Measurements from ENCODE around the gene TBC1D4.

Gene TBC1D4, protein sequence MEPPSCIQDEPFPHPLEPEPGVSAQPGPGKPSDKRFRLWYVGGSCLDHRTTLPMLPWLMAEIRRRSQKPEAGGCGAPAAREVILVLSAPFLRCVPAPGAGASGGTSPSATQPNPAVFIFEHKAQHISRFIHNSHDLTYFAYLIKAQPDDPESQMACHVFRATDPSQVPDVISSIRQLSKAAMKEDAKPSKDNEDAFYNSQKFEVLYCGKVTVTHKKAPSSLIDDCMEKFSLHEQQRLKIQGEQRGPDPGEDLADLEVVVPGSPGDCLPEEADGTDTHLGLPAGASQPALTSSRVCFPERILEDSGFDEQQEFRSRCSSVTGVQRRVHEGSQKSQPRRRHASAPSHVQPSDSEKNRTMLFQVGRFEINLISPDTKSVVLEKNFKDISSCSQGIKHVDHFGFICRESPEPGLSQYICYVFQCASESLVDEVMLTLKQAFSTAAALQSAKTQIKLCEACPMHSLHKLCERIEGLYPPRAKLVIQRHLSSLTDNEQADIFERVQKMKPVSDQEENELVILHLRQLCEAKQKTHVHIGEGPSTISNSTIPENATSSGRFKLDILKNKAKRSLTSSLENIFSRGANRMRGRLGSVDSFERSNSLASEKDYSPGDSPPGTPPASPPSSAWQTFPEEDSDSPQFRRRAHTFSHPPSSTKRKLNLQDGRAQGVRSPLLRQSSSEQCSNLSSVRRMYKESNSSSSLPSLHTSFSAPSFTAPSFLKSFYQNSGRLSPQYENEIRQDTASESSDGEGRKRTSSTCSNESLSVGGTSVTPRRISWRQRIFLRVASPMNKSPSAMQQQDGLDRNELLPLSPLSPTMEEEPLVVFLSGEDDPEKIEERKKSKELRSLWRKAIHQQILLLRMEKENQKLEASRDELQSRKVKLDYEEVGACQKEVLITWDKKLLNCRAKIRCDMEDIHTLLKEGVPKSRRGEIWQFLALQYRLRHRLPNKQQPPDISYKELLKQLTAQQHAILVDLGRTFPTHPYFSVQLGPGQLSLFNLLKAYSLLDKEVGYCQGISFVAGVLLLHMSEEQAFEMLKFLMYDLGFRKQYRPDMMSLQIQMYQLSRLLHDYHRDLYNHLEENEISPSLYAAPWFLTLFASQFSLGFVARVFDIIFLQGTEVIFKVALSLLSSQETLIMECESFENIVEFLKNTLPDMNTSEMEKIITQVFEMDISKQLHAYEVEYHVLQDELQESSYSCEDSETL (N-terminal part only)

DNA sequence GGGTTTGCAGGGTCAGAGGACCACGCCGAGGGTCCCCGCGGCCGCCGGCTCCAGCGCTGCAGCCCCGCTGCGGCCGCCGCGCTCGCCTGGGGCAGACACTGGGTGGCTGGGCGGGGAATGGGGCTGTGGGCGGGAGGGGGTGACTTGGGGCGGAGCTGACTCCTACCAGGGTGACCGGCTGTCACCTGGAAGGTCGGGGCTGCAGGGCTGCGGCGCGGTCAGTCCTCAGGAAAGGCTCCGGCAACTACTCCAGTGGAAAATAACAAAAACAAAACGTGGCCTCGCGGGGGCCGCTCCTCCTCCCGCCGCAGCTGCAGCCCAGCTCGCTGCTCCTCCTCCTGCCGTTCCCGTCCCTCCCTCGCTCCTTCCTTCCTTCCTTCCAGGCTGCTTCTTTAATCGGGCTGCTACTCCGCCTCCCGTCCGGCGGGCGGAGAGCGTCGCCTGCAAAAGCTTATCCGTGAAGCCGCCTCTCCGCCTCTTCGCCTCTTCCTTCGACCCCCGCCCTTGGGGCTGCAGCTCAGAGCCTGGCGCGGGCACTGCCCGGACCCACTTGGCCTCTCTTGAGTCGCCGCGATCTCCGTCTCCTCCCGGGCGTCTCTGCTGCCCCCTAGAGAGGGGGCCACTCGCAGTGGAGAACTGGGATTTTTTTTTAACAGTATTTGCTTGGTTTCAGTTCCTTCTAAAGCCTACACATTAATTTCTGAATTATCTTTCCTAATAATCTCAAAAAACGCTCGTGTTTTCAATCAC lies at the start of gene TBC1D4:
TSS of gene TBC1D4 (minus strand) at position 100 of the 750 bp plus-strand sequence. CDS start 402 bp downstream, outside the sequence.
- DNase-seq = peak; percentile 46 to 69

DNA sequence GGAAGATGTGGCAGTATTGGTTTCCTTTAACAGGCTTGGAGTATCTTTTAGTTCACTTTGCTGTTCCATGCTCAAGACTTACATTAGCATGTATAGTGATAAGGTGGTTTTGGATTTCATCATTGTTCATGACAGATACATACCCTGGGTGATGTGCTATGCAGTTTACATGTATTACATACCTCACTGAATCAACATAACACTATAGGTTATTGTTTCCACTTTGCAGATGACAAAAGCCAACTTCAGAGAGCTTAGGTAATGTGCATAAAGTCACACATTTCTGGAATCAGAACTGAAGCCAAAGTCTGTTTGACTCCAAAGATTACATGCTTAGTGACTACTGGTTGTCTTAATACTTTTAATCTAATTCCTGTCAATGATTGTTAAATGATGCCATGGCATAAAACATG lies 48.6 kb upstream of the TBC1D4 start:
- no peak for DNase-seq

DNA sequence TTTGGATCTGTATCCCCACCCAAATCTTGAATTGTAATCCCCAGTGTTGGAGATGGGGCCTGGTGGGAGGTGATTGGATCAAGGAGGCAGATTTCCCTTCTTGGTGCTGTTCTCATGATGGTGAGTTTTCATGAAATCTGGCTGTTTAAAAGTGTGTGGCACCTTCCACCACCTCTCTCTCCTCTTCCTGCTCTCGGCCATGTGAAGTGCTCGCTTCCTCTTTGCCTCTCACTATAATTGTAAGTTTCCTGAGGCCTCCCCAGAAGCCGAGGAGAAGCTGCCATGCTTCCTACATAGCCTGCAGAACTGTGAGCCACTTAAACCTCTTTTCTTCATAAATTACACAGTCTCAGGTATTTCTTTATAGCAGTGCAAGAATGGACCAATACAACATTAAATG lies 40.0 kb upstream of the TBC1D4 start:
- DNase-seq = no peak

DNA sequence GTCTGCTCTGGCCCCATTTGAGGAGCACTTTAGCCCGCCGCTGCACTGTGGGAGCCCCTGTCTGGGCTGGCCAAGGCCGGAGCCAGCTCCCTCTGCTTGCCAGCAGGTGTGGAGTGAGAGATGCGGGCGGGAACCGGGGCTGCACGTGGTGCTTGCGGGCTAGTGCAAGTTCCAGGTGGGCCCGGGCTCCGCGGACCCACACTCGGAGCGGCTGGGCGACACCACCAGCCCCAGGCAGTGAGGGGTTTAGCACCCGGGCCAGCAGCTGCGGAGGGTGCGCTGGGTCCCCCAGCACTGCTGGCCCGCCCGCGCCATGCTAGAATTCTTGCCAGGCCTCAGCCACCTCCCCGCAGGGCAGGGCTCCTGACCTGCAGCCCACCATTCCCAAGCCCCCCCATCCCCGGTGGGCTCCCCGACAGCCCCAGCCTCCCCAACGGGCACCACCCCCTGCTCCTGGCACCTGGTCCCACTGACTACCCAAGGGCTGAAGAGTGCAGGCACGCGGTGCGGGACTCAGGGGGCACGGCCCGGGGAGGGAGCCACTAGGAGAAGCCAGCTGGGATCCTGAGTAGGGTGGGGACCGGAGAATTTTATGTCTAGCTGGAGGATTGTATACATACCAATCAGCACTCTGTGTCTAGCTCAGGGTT lies 36.6 kb upstream of the TBC1D4 start:
- no peak for DNase-seq

DNA sequence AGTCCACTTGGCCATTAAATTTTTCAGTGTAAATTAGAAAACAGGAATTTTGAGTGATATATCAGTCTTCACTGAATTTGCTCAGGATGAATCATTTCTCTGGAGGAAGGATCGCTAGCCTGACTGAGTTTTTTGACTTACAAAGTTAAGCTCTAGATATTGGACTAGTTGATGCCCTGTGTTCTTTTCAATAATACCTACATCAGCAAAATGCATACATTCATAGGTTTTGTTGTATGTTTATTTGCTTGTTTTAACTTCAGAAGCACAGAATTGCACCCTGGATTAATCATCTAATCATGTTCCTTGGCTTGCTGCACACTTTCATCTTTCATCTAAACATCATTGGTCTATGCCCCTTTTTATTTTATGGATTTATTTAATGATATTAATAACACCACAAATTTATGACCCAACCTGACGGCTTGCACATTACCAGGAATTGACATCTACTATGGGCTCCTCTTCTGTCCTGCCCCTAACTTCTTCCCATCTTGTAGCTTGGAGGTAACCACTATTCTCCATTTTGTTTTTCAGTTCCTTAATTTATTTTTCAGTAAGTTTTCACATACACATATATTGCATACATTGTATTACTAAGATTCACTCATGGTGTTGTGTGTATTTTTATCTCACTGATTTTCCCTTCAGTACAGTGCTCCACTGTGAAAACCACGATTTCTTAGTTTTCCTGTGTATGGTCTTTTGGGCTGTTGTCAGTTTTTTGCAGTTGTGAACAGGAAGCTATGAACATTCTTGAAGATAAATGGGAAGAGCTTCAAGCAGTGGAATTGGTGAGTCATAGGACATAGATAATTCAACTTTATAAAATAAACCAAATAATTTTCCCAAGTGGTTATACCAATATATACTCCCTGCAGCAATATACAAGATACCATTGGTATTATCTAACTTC lies 32.4 kb upstream of the TBC1D4 start:
- no peak for DNase-seq

DNA sequence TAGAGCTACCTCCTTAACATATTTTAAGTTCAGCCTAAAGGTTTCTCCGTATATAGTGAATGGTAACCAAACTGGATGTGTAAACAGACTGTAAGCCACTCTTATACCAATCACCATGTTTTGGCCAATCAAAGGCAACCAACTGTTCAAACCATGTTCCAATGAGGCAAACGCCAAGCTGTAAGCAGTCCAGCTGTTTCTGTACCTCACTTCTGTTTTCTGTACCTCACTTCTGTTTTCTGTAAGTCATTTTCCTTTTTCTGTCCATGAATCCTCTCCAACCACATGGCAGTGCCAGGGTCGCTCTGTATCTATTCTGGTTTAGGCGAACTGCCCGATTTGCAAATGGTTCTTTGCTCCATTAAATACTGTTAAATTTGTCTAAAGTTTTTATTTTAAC lies 31.3 kb upstream of the TBC1D4 start:
- no peak for DNase-seq

DNA sequence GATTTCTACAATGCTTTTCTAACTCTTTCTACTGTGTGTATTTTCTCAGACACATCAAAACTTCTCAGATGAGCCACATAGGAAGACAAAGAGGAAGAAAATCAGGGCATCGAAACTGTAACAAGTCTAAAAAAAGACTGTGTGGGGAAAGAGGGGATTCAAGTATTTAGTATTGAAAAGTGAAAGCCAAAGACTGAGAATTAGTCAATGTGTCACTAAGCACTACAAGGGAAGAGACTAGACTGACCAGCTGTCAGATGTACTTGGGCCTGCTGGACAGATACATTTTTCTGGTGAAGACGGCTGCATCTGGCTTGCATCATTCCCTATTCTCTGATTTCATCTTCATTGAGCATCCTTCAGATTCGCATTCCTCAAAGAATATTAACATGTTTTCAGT lies 30.3 kb upstream of the TBC1D4 start:
- no peak for DNase-seq

DNA sequence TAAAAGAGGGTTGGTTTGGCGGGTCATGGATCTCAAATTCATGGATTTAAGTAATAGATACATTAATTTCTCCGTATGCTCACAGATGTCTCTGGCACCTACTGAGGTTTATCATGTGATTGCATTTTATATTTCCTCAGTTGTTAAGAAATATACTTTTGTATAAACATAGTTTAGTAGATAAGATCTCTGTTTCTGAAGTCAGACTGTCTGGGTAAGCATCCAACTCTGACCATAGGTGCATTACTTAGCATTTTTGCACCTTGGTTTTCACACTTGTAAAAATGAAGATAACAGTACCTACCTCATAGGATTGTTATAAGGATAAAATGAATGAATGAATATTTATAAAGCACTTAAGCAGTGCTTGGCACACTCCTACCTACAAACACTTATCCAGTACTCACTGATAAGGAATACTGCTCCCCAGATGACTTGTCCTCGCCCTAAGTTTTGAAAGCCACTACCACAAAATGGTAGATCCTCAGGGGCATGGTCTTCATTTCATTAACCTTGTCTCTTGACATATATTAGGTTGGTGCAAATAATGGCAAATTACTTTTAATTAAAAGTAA lies 29.2 kb upstream of the TBC1D4 start:
- no peak for DNase-seq

DNA sequence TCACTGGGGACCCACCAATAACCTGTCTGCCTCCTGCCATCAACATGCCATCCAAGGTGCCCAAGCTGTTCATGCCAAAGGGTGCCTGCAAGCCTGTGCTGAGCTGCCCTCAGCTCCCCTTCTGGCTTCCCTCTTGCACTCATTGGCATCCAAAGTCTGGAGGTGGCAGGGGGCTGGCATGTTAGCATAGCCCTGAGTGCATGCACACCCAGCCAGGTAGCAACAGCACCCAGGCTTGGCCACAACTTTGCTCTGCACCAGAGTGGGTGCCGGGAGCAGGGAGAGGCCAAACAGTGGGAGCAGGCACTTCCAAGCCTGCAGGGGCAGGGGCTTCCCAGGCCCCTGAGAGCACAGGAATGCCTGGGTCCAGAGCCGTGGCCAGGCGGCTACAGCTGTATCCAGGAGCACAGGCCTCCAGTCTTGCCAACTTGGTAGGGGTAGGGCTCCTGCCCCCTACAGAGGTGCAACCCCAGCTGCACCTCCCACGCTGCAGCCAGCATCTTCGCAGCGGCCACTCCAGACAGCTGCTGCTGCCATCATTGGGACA lies 26.1 kb upstream of the TBC1D4 start:
- DNase-seq = no peak

DNA sequence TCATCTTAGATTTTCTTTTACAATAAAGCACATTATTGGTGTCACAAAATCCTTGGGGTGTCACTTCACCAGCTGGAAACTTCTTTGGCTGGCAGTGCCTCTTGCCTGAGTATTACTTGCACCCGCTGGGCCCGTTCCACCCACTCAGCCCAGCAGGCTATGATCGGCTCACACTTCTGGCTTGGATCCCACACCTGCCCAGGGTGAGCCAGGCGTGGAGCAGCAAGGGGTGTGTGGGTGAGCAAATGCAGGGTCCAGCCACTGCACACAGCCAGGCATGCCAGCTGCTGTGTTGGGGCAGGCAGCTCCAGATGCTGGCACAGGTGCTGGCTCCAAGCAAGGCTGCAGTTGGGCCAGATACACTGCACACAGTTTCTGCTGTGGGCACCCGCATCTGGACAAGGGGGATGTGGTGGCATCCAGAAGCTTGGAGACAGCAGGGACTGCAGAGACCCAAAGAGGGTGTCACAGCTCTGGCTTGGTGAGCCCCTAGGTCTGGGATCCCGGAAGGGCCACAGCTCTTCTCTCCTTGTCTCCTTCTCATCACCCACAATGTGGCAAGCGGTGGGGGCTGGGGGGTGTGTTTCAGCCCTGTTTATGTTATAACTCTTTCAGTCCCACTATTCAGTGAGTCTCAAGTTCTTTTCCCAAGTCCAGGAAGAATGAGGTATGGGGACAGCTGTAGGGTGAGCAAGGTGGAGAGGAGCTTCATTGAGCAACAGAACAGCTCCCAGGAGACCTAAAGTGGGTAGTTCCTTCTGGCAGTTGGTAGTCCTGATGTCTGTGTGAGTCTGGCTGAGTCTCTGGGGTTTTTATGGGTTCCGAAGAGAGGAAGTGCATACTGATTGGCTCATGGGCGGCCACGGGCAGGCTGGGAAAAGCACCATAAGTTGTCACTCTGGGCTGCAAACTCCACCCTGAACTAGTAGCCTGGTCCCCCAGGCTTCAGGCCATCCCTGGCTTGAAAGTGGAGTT lies 25.3 kb upstream of the TBC1D4 start:
- no peak for DNase-seq

DNA sequence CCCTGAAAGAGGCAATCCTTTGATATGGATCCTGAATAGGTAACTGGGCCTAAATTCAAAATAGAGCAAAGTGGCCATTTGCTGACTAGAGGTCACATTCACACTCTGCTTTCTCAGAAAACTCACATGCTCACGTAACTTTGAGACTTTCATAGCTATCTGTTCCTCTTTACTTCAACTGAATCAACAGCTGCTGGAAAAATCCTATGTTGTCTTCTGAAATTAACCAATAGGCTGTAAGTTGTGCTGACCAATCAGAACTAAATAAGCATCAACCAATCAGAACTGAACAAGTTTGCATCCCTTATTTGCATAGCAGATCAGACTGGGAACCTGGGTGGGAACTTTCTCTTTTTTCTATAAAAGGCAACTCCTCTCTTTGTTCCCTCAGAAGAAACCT lies 24.0 kb upstream of the TBC1D4 start:
- no peak for DNase-seq

DNA sequence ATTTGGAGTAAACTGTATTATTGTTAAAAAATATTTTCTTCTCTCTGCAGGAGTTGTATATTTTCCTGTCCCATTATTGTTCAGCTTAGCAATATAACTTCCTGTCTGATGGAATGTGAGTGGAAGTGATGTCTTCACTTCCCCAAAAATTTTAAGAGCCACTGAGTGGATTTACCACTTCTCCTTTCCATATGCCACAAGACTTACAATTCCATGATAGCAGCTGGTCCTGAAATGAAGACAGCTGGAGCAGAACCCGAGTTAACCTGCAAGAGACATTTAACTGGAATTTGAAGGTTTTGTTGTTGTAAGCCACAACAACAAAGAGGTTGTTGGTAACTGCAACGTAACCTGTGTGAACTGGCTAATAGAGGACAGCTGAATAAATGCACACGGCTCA lies 23.4 kb upstream of the TBC1D4 start:
- no peak for DNase-seq

DNA sequence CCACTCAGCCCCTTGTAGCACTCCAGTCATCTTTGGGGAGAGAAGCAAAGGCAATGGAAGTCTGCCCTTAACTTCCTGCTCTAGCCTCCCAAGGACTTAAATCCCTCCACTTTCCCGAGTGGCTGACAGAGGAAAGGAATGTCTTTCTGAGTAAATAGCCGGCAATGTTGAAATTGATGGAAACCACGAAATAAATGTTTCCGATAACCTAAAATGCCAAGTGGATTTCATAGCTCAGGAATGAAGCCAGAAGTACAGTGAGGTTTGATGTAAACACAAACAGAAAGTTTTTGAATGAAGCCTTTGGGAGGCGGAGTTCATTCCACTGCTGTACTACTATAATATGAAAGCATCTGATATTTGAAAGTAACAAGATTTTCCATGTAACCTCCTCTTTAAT lies 14.0 kb upstream of the TBC1D4 start:
- no peak for DNase-seq

DNA sequence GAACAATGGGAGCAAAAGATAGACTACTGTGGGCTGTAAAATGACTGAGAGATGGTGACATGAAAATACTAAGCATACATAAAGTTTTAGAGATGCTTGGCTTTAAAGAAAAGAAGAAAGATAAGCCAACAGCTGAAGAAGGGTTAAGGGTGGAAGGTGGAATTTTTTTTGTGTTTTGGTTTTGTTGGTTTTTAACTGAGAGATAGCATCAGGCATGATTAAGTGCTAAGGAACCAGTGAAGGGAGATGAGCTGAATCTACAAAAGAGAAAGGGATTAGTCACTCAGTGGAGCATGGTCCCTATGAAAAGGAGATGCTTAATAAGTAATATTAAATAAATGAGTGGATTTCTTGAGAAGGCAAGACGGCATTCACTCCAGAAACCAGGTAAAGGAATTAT lies 12.5 kb upstream of the TBC1D4 start:
- DNase-seq = no peak

DNA sequence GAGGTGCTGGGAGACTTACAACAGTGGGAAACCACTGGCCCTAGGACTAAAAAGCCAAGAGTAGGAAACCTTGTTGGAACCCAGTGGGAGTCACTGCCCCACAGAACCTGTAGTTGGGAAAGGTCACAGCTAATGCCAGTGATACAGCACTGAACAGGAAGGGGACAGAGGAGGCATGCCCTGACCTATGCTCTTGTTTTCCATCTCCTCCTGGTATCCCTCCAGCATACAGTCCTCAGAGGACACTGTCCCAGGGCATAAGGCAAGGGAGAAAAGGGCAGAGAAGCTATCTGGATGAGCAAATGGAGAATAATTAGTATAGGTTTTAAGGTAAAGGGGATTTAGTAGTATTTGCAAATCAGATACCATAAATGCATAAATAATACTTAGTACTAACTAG lies 11.2 kb upstream of the TBC1D4 start:
- no peak for DNase-seq

DNA sequence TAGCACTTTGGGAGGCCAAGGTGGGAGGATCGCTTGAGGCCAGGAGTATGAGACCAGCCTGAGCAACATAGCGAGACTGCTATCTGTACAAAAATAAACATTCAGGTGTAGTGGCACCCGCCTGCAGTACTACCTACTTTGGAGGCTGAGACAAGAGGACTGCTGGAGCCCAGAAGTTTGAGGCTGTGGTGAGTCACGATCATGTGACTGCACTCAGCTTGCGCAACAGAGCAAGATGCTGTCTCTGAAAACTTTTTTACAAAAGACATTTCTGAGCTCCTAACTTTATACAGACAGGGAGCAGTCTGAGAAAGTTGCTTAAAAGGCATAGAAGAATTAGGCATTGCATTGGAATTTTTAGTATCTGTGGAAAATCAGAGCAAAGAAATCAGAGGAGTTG lies 10.4 kb upstream of the TBC1D4 start:
- no peak for DNase-seq

DNA sequence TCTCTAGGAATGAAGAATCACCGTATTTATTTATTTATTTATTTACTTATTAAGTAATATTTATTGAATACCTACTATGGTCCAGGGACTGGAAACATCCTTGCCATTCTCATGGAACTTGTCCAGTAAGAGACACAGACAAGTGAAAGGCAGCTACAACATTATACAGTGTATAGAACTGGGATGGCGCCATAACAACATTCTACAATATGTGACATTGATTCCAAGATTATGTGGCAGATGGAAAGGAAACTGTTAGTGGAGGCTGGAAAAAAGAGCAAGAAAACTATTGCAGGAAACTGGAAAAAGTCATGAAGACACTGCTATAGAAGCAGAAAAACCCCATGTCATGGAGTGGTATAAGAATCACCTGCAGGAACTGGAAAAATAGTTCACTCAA lies 9.4 kb upstream of the TBC1D4 start:
- no peak for DNase-seq

DNA sequence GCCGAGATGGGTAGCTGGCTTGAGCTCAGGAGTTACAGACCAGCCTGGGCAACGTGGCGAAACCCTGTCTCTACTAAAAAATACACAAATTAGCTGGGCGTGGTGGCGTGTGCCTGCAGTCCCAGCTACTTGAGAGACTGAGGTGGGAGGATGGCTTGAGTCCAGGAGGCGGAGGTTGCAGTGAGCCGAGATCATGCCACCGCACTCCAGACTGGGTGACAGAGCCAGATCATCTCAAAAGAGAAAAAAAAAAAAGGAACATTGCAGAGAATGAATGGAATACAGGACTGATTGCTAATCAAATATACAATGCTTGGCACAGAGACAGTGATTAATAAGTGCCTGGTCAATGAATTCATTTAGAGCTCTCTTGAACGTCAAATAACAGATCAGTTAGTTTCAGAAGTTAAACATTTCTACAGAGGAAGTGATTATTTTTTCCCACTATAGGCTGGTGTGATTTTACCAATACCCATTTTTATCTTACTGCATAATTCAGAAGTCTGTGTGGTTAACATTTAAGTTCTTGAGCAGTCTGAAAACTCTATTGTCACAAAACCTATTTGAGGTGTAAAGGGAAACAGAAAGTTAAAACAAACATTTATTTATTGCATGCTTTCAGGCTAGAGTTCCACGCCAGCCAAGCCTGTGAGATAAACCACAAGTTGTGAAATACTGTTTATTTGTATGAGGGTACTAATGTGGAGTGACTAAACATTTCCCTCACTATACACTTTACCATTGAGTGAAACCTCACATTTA lies 7.7 kb upstream of the TBC1D4 start:
- DNase-seq = peak in 1 of 2 donors; percentile 19

Measured in CD4-positive, alpha-beta T cell treated with Interleukin-4 for 1 hour (primary cell).